HG03196 (cell line): Measurements from ENCODE around the gene GPR153.
"Not testable (repeated sequence)": the region's sequence is repeated elsewhere in the genome, so short reads cannot be mapped to it uniquely, and the experiment has no call there.

Source experiments
- ATAC-seq: cut with Tn5 transposase; IDR thresholded peaks from one replicate; pipeline ENCODE4 v1.9.1; 2021; ENCODE audit not compliant: unreplicated experiment

The GPR153 gene

GRCh38 chr1:6235296-6235677, 25.6 kb downstream of the GPR153 start:
- ATAC-seq: peak; percentile 25

GRCh38 chr1:6234502-6235295, 26.2 kb downstream of the GPR153 start:
- no peak for ATAC-seq

- ATAC-seq: no peak
Observed at GRCh38 chr1:6233376-6233775, 27.5 kb downstream of the GPR153 start.

GRCh38 chr1:6225651-6226050, 35.2 kb downstream of the GPR153 start:
- ATAC-seq: no peak

GRCh38 chr1:6224718-6225117, 36.2 kb downstream of the GPR153 start:
- ATAC-seq: no peak

GRCh38 chr1:6223617-6224016, 37.3 kb downstream of the GPR153 start:
- ATAC-seq: no peak

- ATAC-seq: no peak
Observed at GRCh38 chr1:6222636-6223035, 38.3 kb downstream of the GPR153 start.

GRCh38 chr1:6221210-6221784, 39.6 kb downstream of the GPR153 start:
- no peak for ATAC-seq

GRCh38 chr1:6220236-6220635, 40.7 kb downstream of the GPR153 start:
- no peak for ATAC-seq

- ATAC-seq: not testable (repeated sequence)
Observed at GRCh38 chr1:6219641-6220040, 41.3 kb downstream of the GPR153 start.

- no peak for ATAC-seq
Observed at GRCh38 chr1:6218375-6219164, 42.3 kb downstream of the GPR153 start.

GRCh38 chr1:6212193-6212959, 48.5 kb downstream of the GPR153 start:
- no peak for ATAC-seq

GRCh38 chr1:6211731-6212130, 49.2 kb downstream of the GPR153 start:
- ATAC-seq: no peak

GRCh38 chr1:6210591-6211355, 50.1 kb downstream of the GPR153 start:
- ATAC-seq: no peak

GRCh38 chr1:6209661-6210580, 51.0 kb downstream of the GPR153 start:
- no peak for ATAC-seq

GRCh38 chr1:6208723-6209660, 51.9 kb downstream of the GPR153 start:
- no peak for ATAC-seq

- no peak for ATAC-seq
Observed at GRCh38 chr1:6207921-6208320, 53.0 kb downstream of the GPR153 start.
